Skeletal muscle satellite cell (primary cell): Measurements from ENCODE around the gene ADAMTS13.

Experiments
- H3K27me3 ChIP-seq: 2 replicates; pipeline ENCODE4 v1.7.0; 2013; ENCODE audit warnings: low read length; ENCODE audit not compliant: control insufficient read depth, insufficient read depth
- H3K36me3 ChIP-seq: 2 replicates; pipeline ENCODE4 v1.7.0; 2013; ENCODE audit warnings: mild to moderate bottlenecking, control low read depth, low read length; ENCODE audit not compliant: insufficient read depth
- H3K4me1 ChIP-seq: 2 replicates; pipeline ENCODE4 v1.7.0; 2013; ENCODE audit warnings: low read length; ENCODE audit not compliant: control insufficient read depth, insufficient read depth
- H3K4me2 ChIP-seq: 2 replicates; pipeline ENCODE4 v1.7.0; 2013; ENCODE audit warnings: mild to moderate bottlenecking, low read length
- H3K4me3 ChIP-seq: 2 replicates; pipeline ENCODE4 v1.7.0; 2013; ENCODE audit warnings: low read length
- H3K9ac ChIP-seq: 2 replicates; pipeline ENCODE4 v1.7.0; 2013; ENCODE audit warnings: mild to moderate bottlenecking, low read depth, low read length, moderate library complexity
- H3K9me3 ChIP-seq: replicated peaks from 2 replicates; pipeline ENCODE4 v1.7.0; 2013; ENCODE audit warnings: mild to moderate bottlenecking, control low read depth, low read length

ADAMTS13 gene

DNA sequence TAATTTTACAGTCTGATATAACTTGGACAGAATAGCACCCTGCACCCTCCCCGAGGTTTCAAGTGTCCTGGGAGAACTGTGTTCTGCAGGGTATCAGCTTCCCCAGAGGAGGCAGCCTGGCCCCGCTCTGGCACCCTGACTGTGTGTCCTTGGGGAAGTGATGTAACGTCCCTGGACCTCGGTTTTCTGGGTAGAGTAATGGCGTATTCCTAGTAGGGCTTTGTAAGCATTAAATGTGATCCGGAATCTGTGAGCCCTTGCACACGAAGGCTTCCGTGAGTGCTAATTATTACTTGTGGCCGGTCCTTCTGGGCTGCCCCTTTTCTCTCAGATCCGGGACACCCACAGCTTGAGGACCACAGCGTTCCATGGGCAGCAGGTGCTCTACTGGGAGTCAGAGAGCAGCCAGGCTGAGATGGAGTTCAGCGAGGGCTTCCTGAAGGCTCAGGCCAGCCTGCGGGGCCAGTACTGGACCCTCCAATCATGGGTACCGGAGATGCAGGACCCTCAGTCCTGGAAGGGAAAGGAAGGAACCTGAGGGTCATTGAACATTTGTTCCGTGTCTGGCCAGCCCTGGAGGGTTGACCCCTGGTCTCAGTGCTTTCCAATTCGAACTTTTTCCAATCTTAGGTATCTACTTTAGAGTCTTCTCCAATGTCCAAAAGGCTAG, 36.6 kb downstream of the ADAMTS13 start:
- no peaks in the 10 kb centered on the region for H3K36me3 ChIP-seq
- peak overlapping the region; percentile 96 for H3K4me2 ChIP-seq
- peak overlapping the region; percentile 97 for H3K4me3 ChIP-seq
- H3K4me1 ChIP-seq, result peaks cover 10% of the 10 kb centered on the region
- H3K9me3 ChIP-seq, result no peaks in the 10 kb centered on the region
- peaks cover 5% of the 10 kb centered on the region for H3K27me3 ChIP-seq
- H3K9ac ChIP-seq, result no peak overlapping the region

DNA sequence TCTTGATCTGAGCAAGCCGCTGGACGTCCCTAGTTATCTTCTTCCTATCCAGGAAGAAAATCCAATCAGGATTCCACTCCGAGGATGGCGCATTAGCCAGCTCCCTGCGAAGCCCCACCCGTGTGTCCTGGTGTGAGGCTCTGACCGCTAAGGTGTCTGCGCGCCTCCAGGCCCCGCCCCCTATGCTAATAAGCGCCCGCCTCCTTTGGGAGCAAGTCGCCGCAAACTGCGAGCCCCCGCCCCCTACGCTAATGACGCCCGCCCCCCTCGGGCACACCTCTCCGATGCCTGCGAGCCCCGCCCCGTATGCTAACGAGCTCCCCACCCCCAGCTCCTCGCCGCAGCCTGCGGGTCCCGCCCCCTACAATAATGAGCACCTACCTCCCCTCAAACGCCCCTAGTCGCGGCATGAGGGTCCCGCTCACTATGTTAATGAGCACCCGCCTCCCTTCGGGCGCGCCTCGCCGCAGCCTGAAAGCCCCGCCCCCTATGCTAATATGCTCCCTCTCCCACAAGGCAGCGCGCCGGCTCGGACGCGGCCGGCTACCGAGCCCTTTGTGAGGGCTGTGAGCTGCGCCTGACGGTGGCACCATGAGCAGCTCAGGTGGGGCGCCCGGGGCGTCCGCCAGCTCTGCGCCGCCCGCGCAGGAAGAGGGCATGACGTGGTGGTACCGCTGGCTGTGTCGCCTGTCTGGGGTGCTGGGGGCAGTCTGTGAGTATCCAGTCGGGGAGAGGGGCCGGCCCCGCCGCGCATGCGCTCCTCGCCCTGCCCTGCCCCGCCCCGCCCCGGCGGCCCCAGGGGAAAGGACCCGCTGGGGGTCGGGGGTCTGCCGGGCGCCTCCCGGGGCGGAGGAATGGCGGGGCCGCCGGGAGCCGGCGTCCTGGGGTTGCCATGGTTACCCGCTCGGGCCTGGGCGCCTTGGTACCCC, 37.6 kb downstream of the ADAMTS13 start, which contains the start of gene CACFD1:
Gene CACFD1, plus strand, starts transcription at position 503 of the 929 bp plus-strand sequence. Its CDS starts 89 bp downstream, at position 592.
- no peaks in the 10 kb centered on the region for H3K9me3 ChIP-seq
- no peaks in the 10 kb centered on the region for H3K36me3 ChIP-seq
- peak within 1 kb of the TSS; percentile 96 for H3K4me2 ChIP-seq
- no peaks in the 10 kb centered on the region for H3K27me3 ChIP-seq
- peak within 1 kb of the TSS; percentile 97 for H3K4me3 ChIP-seq
- peak within 1 kb of the TSS; percentile 94 for H3K9ac ChIP-seq
- peaks cover 10% of the 10 kb centered on the region for H3K4me1 ChIP-seq

GRCh38 chr9:133460405-133461175, 38.4 kb downstream of the ADAMTS13 start:
- Histone ChIP-seq H3K9ac (peak overlapping the region; percentile 94), H3K4me2 (peak overlapping the region; percentile 96), H3K4me3 (peak overlapping the region; percentile 97)

GRCh38 chr9:133461975-133462374, 39.8 kb downstream of the ADAMTS13 start:
- H3K27me3 ChIP-seq, result no peaks in the 10 kb centered on the region
- H3K4me3 ChIP-seq, result no peak overlapping the region
- H3K4me1 ChIP-seq, result peaks cover 10% of the 10 kb centered on the region
- no peak overlapping the region for H3K4me2 ChIP-seq
- H3K9me3 ChIP-seq, result no peaks in the 10 kb centered on the region
- H3K36me3 ChIP-seq, result no peaks in the 10 kb centered on the region
- H3K9ac ChIP-seq, result no peak overlapping the region

More at GRCh38 chr9:133460405-133461175, 38.4 kb downstream of the ADAMTS13 start:
- no peaks in the 10 kb centered on the region for H3K9me3 ChIP-seq
- H3K36me3 ChIP-seq, result no peaks in the 10 kb centered on the region
- H3K4me1 ChIP-seq, result peaks cover 10% of the 10 kb centered on the region
- no peaks in the 10 kb centered on the region for H3K27me3 ChIP-seq

DNA sequence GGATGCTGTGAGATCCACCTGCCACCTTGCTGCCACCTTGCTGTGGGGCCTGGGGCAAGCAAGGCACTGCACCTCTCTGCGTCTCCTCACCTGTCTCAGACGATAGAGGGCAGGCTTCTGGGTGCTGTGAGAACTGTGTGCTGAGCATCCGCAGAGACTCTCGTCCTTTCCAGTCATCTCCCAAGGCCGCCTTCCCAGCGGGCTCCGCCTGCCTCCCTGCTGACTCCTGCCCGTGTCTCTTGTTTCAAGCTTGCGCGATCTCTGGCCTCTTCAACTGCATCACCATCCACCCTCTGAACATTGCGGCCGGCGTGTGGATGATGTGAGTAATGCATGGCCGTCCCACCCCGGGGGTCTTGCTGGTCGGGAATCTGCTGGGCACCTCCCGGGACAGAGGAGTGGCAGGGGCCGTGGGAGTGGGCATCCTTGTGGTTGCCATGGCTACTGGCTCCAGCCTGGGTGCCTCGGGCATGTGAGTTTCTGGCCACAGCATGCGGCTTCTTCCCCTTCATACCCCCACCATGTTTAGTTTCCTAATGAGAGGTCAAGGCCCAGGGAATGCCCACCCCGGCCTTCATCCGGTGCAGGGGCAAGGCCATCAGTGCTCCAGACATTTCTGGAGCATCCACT, 41.2 kb downstream of the ADAMTS13 start:
- H3K9ac ChIP-seq, result no peak overlapping the region
- peaks cover 10% of the 10 kb centered on the region for H3K4me1 ChIP-seq
- no peak overlapping the region for H3K4me2 ChIP-seq
- no peaks in the 10 kb centered on the region for H3K36me3 ChIP-seq
- H3K9me3 ChIP-seq, result no peaks in the 10 kb centered on the region
- no peak overlapping the region for H3K4me3 ChIP-seq
- H3K27me3 ChIP-seq, result no peaks in the 10 kb centered on the region

- Histone ChIP-seq H3K4me3 (no peak overlapping the region), H3K36me3 (no peaks in the 10 kb centered on the region), H3K4me1 (peaks cover 9% of the 10 kb centered on the region), H3K9me3 (no peaks in the 10 kb centered on the region), H3K4me2 (no peak overlapping the region), H3K9ac (no peak overlapping the region), H3K27me3 (no peaks in the 10 kb centered on the region)
Observed at GRCh38 chr9:133463864-133464615, 41.9 kb downstream of the ADAMTS13 start.

GRCh38 chr9:133464638-133465037, 42.5 kb downstream of the ADAMTS13 start:
- no peaks in the 10 kb centered on the region for H3K36me3 ChIP-seq
- H3K4me1 ChIP-seq, result peaks cover 5% of the 10 kb centered on the region
- H3K9ac ChIP-seq, result no peak overlapping the region
- H3K9me3 ChIP-seq, result no peaks in the 10 kb centered on the region
- H3K27me3 ChIP-seq, result no peaks in the 10 kb centered on the region
- no peak overlapping the region for H3K4me3 ChIP-seq
- no peak overlapping the region for H3K4me2 ChIP-seq

DNA sequence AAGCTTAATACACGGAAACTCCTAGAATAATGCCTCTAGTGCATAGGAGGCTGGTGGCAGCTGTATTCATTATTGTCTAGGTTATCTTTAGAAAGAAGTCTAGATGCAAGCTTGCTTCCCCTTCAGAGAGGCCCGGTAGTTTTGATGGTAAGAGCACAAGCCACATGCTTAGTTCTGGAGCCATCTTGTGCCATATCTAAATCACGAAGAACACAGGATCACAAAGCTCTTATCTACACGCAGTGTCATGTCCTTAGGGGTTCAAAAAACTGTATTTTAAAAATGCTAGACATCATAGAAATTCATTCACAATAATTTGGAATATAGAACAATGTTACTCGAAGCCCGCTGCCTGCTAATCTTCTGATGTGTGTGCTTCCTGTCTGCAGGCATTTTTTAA, 43.8 kb downstream of the ADAMTS13 start:
- Histone ChIP-seq H3K4me1 (no peaks in the 10 kb centered on the region), H3K9ac (no peak overlapping the region)

DNA sequence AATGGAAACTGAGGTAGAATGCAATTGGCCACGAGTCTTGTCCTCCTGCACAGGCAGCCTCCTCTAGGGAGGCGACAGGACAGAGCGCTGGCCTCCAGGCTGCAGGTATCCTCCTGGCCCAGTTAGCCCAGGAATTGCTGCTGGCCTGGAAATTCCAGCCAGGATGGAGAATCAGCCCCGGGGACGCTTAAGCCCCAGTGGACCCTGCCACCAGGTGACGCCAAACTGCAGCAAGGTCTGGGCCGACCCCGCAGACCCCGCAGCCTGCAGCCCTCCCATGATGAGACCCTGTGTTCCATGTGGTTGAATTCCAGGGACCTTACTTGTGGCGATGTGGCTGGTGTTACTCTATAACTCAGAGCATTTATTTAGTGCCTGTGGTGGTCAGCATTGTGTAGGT, 44.9 kb downstream of the ADAMTS13 start:
- Histone ChIP-seq H3K36me3 (peaks cover 6% of the 10 kb centered on the region), H3K4me2 (no peak overlapping the region), H3K27me3 (no peaks in the 10 kb centered on the region), H3K9me3 (no peaks in the 10 kb centered on the region), H3K9ac (no peak overlapping the region), H3K4me3 (no peak overlapping the region), H3K4me1 (no peaks in the 10 kb centered on the region)

More for the DNA sequence above, 43.8 kb downstream of the ADAMTS13 start:
- Histone ChIP-seq H3K9me3 (no peaks in the 10 kb centered on the region), H3K27me3 (no peaks in the 10 kb centered on the region), H3K4me3 (no peak overlapping the region), H3K4me2 (no peak overlapping the region), H3K36me3 (no peaks in the 10 kb centered on the region)

- Histone ChIP-seq H3K36me3 (peaks cover 13% of the 10 kb centered on the region), H3K9ac (no peak overlapping the region), H3K4me2 (no peak overlapping the region), H3K9me3 (no peaks in the 10 kb centered on the region), H3K27me3 (no peaks in the 10 kb centered on the region), H3K4me3 (no peak overlapping the region), H3K4me1 (no peaks in the 10 kb centered on the region)
Observed at GRCh38 chr9:133468374-133468773, 46.2 kb downstream of the ADAMTS13 start.
